ENCODE data around the gene MMP2. TPM values are rescaled to one million over a fixed set of nuclear protein-coding genes. Genes with fewer than 3 reads are reported as not detected.
A peak's percentile ranks its signal among the peaks of the same experiment; 100 is the strongest.

Gene MMP2
- 51.5 to 61.3 TPM (median 55.8 TPM) in 3 replicates for total RNA-seq (2021)
- percentile 29 among the genes with signal in this experiment for Bru-seq, nascent RNA
- long read RNA-seq, experiment 1, transcript MMP2-201 (13 exons, 3,741 nt) = major isoform, 247 of 284 reads
- long read RNA-seq, experiment 1, partial matches to known transcripts = 18 of 284 reads
- long read RNA-seq, experiment 1, other reads (novel, unspliced or antisense) = 19 of 284 reads
- long read RNA-seq, experiment 2, transcript MMP2-201 (13 exons, 3,741 nt) = major isoform, 44 of 82 reads
- long read RNA-seq, experiment 2, partial matches to known transcripts = 24 of 82 reads
- long read RNA-seq, experiment 2, other reads (novel, unspliced or antisense) = 14 of 82 reads
- long read RNA-seq, experiment 3 = 0 reads

DNA sequence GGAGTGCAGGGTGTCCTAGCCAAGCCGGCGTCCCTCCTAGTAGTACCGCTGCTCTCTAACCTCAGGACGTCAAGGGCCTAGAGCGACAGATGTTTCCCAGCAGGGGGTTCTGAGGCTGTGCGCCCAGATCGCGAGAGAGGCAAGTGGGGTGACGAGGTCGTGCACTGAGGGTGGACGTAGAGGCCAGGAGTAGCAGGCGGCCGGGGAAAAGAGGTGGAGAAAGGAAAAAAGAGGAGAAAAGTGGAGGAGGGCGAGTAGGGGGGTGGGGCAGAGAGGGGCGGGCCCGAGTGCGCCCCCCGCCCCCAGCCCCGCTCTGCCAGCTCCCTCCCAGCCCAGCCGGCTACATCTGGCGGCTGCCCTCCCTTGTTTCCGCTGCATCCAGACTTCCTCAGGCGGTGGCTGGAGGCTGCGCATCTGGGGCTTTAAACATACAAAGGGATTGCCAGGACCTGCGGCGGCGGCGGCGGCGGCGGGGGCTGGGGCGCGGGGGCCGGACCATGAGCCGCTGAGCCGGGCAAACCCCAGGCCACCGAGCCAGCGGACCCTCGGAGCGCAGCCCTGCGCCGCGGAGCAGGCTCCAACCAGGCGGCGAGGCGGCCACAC lies at the start of gene MMP2:
MMP2 (plus strand) TSS at position 372 of the 603 bp plus-strand sequence. CDS start 282 bp downstream, outside the sequence.
- peaks cover 6% of the 10 kb centered on the region for H3K36me3 Mint-ChIP-seq
- ATAC-seq (peak; percentile 86), DNase-seq (ENCODE audit: low spot score) (peak; percentile 80)
- no peaks in the 10 kb centered on the region for H3K9me3 Mint-ChIP-seq
- TF ChIP-seq IRF2 (CRISPR knock-in tag; IDR thresholded peaks at IDR 0.05; ENCODE audit: borderline replicate concordance, low read depth) (no peak), SP1 (CRISPR knock-in tag; conservative IDR thresholded peaks at IDR 0.05) (peak; percentile 35; the same call in 1 of the 2 replicates), CREM (CRISPR knock-in tag; IDR thresholded peaks at IDR 0.05) (no peak)
- 0 out of 2 replicates have a peak within 1 kb of the TSS, but pooled peaks have one; percentile 48 for H3K27ac Mint-ChIP-seq
- H3K4me3 Mint-ChIP-seq = peak within 1 kb of the TSS; percentile 90
- H3K27me3 Mint-ChIP-seq (ENCODE audit: low read depth) = peaks cover 66% of the 10 kb centered on the region
- peaks cover 38% of the 10 kb centered on the region for H3K4me1 Mint-ChIP-seq
- CTCF ChIA-PET = interaction anchor here (0.6 to 2.8 kb wide), 5 partner anchors 9 to 223 kb away, joined by 3 to 33 read pairs (median 3); no protein-coding TSS in a partner anchor
- POLR2A ChIA-PET = interaction anchor here (0.6 kb wide), 1 partner anchor 170 kb away, joined by 3 read pairs; no protein-coding TSS in a partner anchor

- no peaks in the 10 kb centered on the region; the same call in none of the 2 replicates for H3K27me3 Mint-ChIP-seq (ENCODE audit: low read depth)
- H3K27ac Mint-ChIP-seq = no peak overlapping the region
- H3K36me3 Mint-ChIP-seq = no peaks in the 10 kb centered on the region
- DNase-seq (ENCODE audit: low spot score) = no peak
- no peak for ATAC-seq
- no peak overlapping the region for H3K4me3 Mint-ChIP-seq
- TF ChIP-seq ETV6 (CRISPR knock-in tag; IDR thresholded peaks at IDR 0.05) = no peak
- no peak for TF ChIP-seq ZSCAN18 (CRISPR knock-in tag; IDR thresholded peaks at IDR 0.05)
- TF ChIP-seq ATF6 (CRISPR knock-in tag; IDR thresholded peaks at IDR 0.05) = no peak
- TF ChIP-seq, protein P1, sequence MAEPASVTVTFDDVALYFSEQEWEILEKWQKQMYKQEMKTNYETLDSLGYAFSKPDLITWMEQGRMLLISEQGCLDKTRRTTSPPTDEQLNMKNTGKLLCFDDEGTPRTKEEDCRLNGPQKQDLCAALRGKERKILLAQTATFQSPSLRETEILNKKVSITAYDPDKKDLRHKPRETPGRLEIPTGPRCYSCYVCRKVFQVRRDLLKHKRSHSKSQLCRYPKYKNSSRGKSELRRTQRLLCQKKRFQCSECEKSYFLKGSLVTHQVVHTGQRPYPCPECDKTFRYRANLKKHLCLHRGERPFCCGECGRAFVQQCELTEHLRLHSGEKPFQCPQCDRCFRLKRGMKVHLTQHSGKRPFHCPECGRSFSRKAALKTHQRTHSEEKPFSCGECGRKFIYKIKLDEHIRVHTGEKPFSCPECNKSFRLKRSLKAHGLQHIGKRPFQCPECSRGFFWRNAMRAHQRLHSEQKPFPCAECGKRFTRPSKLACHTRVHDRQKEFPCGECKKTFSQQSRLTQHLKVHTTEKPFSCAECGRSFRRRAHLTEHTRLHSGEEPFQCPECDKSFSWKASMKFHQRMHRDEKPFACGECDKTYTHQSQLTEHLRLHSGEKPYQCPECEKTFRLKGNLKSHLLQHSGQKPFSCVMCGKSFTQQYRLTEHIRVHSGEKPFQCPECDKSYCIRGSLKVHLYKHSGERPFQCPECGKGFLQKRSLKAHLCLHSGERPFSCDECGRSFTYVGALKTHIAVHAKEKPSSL (CRISPR knock-in tag; conservative IDR thresholded peaks at IDR 0.05) = no peak
- TF ChIP-seq, protein P2, sequence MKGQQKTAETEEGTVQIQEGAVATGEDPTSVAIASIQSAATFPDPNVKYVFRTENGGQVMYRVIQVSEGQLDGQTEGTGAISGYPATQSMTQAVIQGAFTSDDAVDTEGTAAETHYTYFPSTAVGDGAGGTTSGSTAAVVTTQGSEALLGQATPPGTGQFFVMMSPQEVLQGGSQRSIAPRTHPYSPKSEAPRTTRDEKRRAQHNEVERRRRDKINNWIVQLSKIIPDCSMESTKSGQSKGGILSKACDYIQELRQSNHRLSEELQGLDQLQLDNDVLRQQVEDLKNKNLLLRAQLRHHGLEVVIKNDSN (CRISPR knock-in tag; IDR thresholded peaks at IDR 0.05) = no peak
- no peak for TF ChIP-seq PREB (CRISPR knock-in tag; IDR thresholded peaks at IDR 0.05; ENCODE audit: borderline replicate concordance)
- TF ChIP-seq OVOL2 (CRISPR knock-in tag; IDR thresholded peaks at IDR 0.05; ENCODE audit: borderline replicate concordance) = no peak
- no peak for TF ChIP-seq ZNF396 (CRISPR knock-in tag; IDR thresholded peaks at IDR 0.05; ENCODE audit: borderline replicate concordance)
- TF ChIP-seq, protein P3, sequence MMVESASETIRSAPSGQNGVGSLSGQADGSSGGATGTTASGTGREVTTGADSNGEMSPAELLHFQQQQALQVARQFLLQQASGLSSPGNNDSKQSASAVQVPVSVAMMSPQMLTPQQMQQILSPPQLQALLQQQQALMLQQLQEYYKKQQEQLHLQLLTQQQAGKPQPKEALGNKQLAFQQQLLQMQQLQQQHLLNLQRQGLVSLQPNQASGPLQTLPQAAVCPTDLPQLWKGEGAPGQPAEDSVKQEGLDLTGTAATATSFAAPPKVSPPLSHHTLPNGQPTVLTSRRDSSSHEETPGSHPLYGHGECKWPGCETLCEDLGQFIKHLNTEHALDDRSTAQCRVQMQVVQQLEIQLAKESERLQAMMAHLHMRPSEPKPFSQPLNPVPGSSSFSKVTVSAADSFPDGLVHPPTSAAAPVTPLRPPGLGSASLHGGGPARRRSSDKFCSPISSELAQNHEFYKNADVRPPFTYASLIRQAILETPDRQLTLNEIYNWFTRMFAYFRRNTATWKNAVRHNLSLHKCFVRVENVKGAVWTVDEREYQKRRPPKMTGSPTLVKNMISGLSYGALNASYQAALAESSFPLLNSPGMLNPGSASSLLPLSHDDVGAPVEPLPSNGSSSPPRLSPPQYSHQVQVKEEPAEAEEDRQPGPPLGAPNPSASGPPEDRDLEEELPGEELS (CRISPR knock-in tag; IDR thresholded peaks at IDR 0.05) = no peak
- no peak for TF ChIP-seq ERG (CRISPR knock-in tag; IDR thresholded peaks at IDR 0.05)
- no peak for TF ChIP-seq FOXJ3 (CRISPR knock-in tag; IDR thresholded peaks at IDR 0.05; ENCODE audit: borderline replicate concordance)
- TF ChIP-seq TP53 (CRISPR knock-in tag; IDR thresholded peaks at IDR 0.05) = no peak
- TF ChIP-seq GRHL2 (CRISPR knock-in tag; IDR thresholded peaks at IDR 0.05; ENCODE audit: insufficient replicate concordance, severe bottlenecking) = no peak
- TF ChIP-seq ZBTB21 (CRISPR knock-in tag; IDR thresholded peaks at IDR 0.05; ENCODE audit: borderline replicate concordance) = no peak
- TF ChIP-seq SP1 (CRISPR knock-in tag; conservative IDR thresholded peaks at IDR 0.05) = no peak
- TF ChIP-seq NR2C2 (CRISPR knock-in tag; IDR thresholded peaks at IDR 0.05) = no peak
- no peak for TF ChIP-seq CREB1 (CRISPR knock-in tag; IDR thresholded peaks at IDR 0.05)
- TF ChIP-seq ELF4 (CRISPR knock-in tag; IDR thresholded peaks at IDR 0.05; ENCODE audit: low read depth) = no peak
- no peak for TF ChIP-seq NFE2L1 (CRISPR knock-in tag; IDR thresholded peaks at IDR 0.05)
- ChIA-PET POLR2A (no interaction called here), CTCF (no interaction called here)
- no peaks in the 10 kb centered on the region for H3K9me3 Mint-ChIP-seq
- no peaks in the 10 kb centered on the region for H3K4me1 Mint-ChIP-seq
Observed at GRCh38 chr16:55433030-55433429, 46.0 kb upstream of the MMP2 start.

Measured in WTC11 (cell line).